Measurements from ENCODE around the gene KRT6C.

DNA sequence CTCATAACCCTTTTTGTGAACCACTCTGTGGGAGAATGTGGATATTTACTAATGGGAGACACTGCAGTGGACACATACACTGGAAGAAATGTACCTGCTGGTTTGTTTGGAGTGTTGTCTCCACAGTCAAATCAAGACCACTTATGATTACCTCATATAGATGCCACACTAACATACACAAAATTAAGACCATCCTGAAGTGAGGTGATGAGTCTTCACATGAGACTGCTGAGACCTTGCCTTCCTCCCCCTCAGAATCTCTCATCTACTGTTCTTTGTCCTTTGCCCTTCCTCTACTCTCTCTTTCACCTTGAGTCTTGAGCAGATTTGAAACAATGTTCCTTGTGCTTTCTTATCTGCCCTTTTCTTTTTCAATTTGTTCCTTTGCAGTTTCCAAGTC, 15.1 kb upstream of the KRT6C start:
- TF ChIP-seq, protein P1, sequence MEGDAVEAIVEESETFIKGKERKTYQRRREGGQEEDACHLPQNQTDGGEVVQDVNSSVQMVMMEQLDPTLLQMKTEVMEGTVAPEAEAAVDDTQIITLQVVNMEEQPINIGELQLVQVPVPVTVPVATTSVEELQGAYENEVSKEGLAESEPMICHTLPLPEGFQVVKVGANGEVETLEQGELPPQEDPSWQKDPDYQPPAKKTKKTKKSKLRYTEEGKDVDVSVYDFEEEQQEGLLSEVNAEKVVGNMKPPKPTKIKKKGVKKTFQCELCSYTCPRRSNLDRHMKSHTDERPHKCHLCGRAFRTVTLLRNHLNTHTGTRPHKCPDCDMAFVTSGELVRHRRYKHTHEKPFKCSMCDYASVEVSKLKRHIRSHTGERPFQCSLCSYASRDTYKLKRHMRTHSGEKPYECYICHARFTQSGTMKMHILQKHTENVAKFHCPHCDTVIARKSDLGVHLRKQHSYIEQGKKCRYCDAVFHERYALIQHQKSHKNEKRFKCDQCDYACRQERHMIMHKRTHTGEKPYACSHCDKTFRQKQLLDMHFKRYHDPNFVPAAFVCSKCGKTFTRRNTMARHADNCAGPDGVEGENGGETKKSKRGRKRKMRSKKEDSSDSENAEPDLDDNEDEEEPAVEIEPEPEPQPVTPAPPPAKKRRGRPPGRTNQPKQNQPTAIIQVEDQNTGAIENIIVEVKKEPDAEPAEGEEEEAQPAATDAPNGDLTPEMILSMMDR (IDR thresholded peaks at IDR 0.05), result no peak
- TF ChIP-seq EP300 (IDR thresholded peaks at IDR 0.05) (no peak), POLR2A (IDR thresholded peaks at IDR 0.05; ENCODE audit: low read depth) (no peak), POLR2AphosphoS5 (IDR thresholded peaks at IDR 0.05) (no peak)

Measured in esophagus muscularis mucosa (tissue), 4 donors.